Trophoblast cell (in vitro differentiated cells and primary cell): Measurements from ENCODE around the gene TRIM21. TPM values are rescaled to one million over a fixed set of nuclear protein-coding genes. Genes with fewer than 3 reads are reported as not detected.

Experiments
- DNase-seq, 2 donors: peaks; one replicate each; pipeline ENCODE4 v3.0.0-alpha.2; 2016
- H2AFZ ChIP-seq: 2 replicates; pipeline ENCODE4 v1.6.1; 2013; ENCODE audit warnings: low read length, moderate library complexity, mild to moderate bottlenecking; ENCODE audit not compliant: insufficient read depth, poor library complexity
- H2AK5ac ChIP-seq: 2 replicates; pipeline ENCODE4 v1.6.1; 2013; ENCODE audit warnings: mild to moderate bottlenecking, low read length
- H2BK120ac ChIP-seq: 2 replicates; pipeline ENCODE4 v1.6.1; 2013; ENCODE audit warnings: low read length, mild to moderate bottlenecking, moderate library complexity; ENCODE audit not compliant: insufficient read depth, poor library complexity
- H2BK12ac ChIP-seq: 2 replicates; pipeline ENCODE4 v1.6.1; 2013; ENCODE audit warnings: mild to moderate bottlenecking, low read length, moderate library complexity
- H2BK5ac ChIP-seq: 2 replicates; pipeline ENCODE4 v1.6.1; 2013; ENCODE audit warnings: low read length, low read depth, moderate library complexity, mild to moderate bottlenecking; ENCODE audit not compliant: poor library complexity
- H3K14ac ChIP-seq: 2 replicates; pipeline ENCODE4 v1.6.1; 2013; ENCODE audit warnings: mild to moderate bottlenecking, low read length
- H3K18ac ChIP-seq: 2 replicates; pipeline ENCODE4 v1.6.1; 2013; ENCODE audit warnings: mild to moderate bottlenecking, low read length
- H3K23ac ChIP-seq: 2 replicates; pipeline ENCODE4 v1.6.1; 2013; ENCODE audit warnings: low read length
- H3K27ac ChIP-seq: 2 replicates; pipeline ENCODE4 v1.5.1; 2013; ENCODE audit warnings: low read depth, mild to moderate bottlenecking, inconsistent platforms, low read length, moderate library complexity
- H3K27me3 ChIP-seq: 2 replicates; pipeline ENCODE4 v1.6.1; 2013; ENCODE audit warnings: inconsistent platforms, mild to moderate bottlenecking, low read length, moderate library complexity; ENCODE audit not compliant: insufficient read depth
- H3K36me3 ChIP-seq, 2 experiments: 1 replicate in 1 of 2; 2 replicates in 1 of 2; pipeline ENCODE4 v1.6.1; 2013; ENCODE audit warnings: low read length in 2 of 2, mild to moderate bottlenecking in 2 of 2, moderate library complexity in 1 of 2; ENCODE audit not compliant: insufficient read depth in 2 of 2, control insufficient read depth in 1 of 2
- H3K4ac ChIP-seq: 2 replicates; pipeline ENCODE4 v1.6.1; 2013; ENCODE audit warnings: low read depth, mild to moderate bottlenecking, low read length, moderate library complexity
- H3K4me1 ChIP-seq, 2 experiments: 1 replicate in 1 of 2; 2 replicates in 1 of 2; pipeline ENCODE4 v1.6.1; 2013; ENCODE audit warnings: low read length in 2 of 2, mild to moderate bottlenecking in 2 of 2, moderate library complexity in 1 of 2; ENCODE audit not compliant: insufficient read depth in 2 of 2, control insufficient read depth in 1 of 2
- H3K4me2 ChIP-seq: 2 replicates; pipeline ENCODE4 v1.6.1; 2013; ENCODE audit warnings: inconsistent platforms, mild to moderate bottlenecking, low read length, moderate library complexity
- H3K4me3 ChIP-seq: 2 replicates; pipeline ENCODE4 v1.5.1; 2013; ENCODE audit warnings: mild to moderate bottlenecking, low read depth, low read length, inconsistent platforms
- H3K79me1 ChIP-seq: one replicate; pipeline ENCODE4 v1.6.1; 2013; ENCODE audit warnings: low read length
- H3K79me2 ChIP-seq: 2 replicates; pipeline ENCODE4 v1.6.1; 2013; ENCODE audit warnings: low read length, mild to moderate bottlenecking; ENCODE audit not compliant: control insufficient read depth, insufficient read depth, poor library complexity
- H3K9ac ChIP-seq: 2 replicates; pipeline ENCODE4 v1.6.1; 2013; ENCODE audit warnings: mild to moderate bottlenecking, low read length
- H3K9me3 ChIP-seq: 2 replicates; pipeline ENCODE4 v1.6.1; 2013; ENCODE audit warnings: low read depth, mild to moderate bottlenecking, control low read depth, inconsistent platforms, low read length; ENCODE audit not compliant: insufficient read depth
- H4K12ac ChIP-seq: 2 replicates; pipeline ENCODE4 v1.6.1; 2013; ENCODE audit warnings: low read depth, mild to moderate bottlenecking, low read length, moderate library complexity
- H4K8ac ChIP-seq: 2 replicates; pipeline ENCODE4 v1.6.1; 2013; ENCODE audit warnings: low read depth, mild to moderate bottlenecking, low read length, moderate library complexity
- H4K91ac ChIP-seq: one replicate; pipeline ENCODE4 v1.6.1; 2013; ENCODE audit warnings: low read depth, mild to moderate bottlenecking, low read length, moderate library complexity
- WGBS: extraction: QIAGEN DNeasy Blood & Tissue Kit; methylation state at CpG from one replicate; pipeline ENCODE4 v1.1.7; 2013; ENCODE audit warnings: missing lambda C conversion rate; ENCODE audit not compliant: insufficient read length, insufficient coverage; ENCODE audit errors: extremely low coverage; 5-methylcytosine and 5-hydroxymethylcytosine counted together
- polyA plus RNA-seq: library from polyadenylated mRNA; stranded (reverse); fragments of 200-250 nt; gene quantifications from 2 replicates; pipeline ENCODE4 v1.2.3, GENCODE V29; 2013

Gene TRIM21
- 20.4 and 20.6 TPM in 2 replicates for polyA plus RNA-seq

DNA sequence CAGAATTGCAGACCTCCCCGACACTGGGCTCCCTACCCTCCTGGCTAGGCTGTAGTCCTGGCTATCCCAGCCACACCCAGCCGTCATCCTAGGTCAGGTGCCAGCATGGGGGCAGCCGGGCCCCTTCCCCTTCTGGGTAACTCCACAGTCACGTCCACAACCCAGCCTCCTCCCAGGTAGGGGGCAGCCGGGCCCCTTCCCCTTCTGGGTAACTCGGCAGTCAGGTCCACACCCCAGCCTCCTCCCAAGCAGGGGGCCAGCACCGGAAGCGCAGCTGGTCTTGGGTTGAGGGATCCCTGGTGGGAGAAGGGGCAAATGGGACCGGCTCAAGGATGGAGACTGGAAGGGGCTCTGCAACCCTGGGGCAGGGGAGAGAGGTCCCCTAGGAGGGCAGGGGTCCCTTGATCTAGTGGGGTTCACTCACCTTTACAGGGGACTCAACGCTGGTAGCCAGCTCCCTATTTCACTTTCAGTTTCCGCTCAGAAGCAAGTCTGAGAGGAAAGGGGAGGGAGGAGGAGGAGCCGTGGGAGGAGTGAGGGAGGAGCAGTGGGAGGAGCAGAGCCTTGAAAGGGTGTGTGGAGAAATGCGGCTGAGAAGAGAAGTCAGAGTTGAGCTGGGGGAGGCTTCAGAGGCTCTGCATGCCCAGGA is at the start of gene TRIM21:
TRIM21 (minus strand) TSS at position 494 of the 649 bp plus-strand sequence. CDS start 3,293 bp downstream, outside the sequence.
- Histone ChIP-seq H3K4me3 (peak within 1 kb of the TSS; percentile 79), H2BK5ac (peak within 1 kb of the TSS; percentile 36), H3K4me1 (peaks cover 2 to 7% of the 10 kb centered on the region in 2 experiments), H3K27ac (no peak within 1 kb of the TSS), H4K8ac (peak within 1 kb of the TSS; percentile 99), H2AFZ (peak within 1 kb of the TSS; percentile 99), H3K79me2 (peaks cover 4% of the 10 kb centered on the region), H4K12ac (peak within 1 kb of the TSS; percentile 83), H3K9ac (peak within 1 kb of the TSS; percentile 81), H3K27me3 (no peaks in the 10 kb centered on the region), H3K4ac (peak within 1 kb of the TSS; percentile 65), H3K14ac (peak within 1 kb of the TSS; percentile 86), H3K36me3 (peaks cover 11 to 15% of the 10 kb centered on the region in 2 experiments), H3K18ac (peak within 1 kb of the TSS; percentile 85), H3K9me3 (no peaks in the 10 kb centered on the region), H3K23ac (no peak within 1 kb of the TSS), H3K79me1 (peaks cover 4% of the 10 kb centered on the region), H3K4me2 (peak within 1 kb of the TSS; percentile 84), H4K91ac (peak within 1 kb of the TSS; percentile 91), H2AK5ac (no peak within 1 kb of the TSS), H2BK120ac (peak within 1 kb of the TSS; percentile 49), H2BK12ac (peak within 1 kb of the TSS; percentile 45)
- DNase-seq: peak; percentile 77 to 79
- no CpG with 5 or more reads among the region's 13 CpGs for WGBS

- no peak overlapping the region for H3K4me3 ChIP-seq
- no peak overlapping the region for H2AFZ ChIP-seq
- H3K27me3 ChIP-seq: no peaks in the 10 kb centered on the region
- WGBS: no CpG with 5 or more reads among the region's 3 CpGs
- no peak overlapping the region for H3K14ac ChIP-seq
- no peak overlapping the region for H2BK5ac ChIP-seq
- no peaks in the 10 kb centered on the region for H3K36me3 ChIP-seq
- H3K79me1 ChIP-seq: no peaks in the 10 kb centered on the region
- H3K27ac ChIP-seq: no peak overlapping the region
- no peak overlapping the region for H4K12ac ChIP-seq
- H2AK5ac ChIP-seq: no peak overlapping the region
- no peak overlapping the region for H3K18ac ChIP-seq
- H3K9ac ChIP-seq: no peak overlapping the region
- H3K4me1 ChIP-seq: no peaks in the 10 kb centered on the region
- no peak for DNase-seq
- H2BK12ac ChIP-seq: no peak overlapping the region
- no peak overlapping the region for H4K91ac ChIP-seq
- no peak overlapping the region for H2BK120ac ChIP-seq
- no peak overlapping the region for H3K4me2 ChIP-seq
- no peak overlapping the region for H3K4ac ChIP-seq
- H3K9me3 ChIP-seq: no peaks in the 10 kb centered on the region
- no peak overlapping the region for H4K8ac ChIP-seq
- no peaks in the 10 kb centered on the region for H3K79me2 ChIP-seq
- no peak overlapping the region for H3K23ac ChIP-seq
Measured at GRCh38 chr11:4441515-4441914, 48.0 kb upstream of the TRIM21 start.

DNA sequence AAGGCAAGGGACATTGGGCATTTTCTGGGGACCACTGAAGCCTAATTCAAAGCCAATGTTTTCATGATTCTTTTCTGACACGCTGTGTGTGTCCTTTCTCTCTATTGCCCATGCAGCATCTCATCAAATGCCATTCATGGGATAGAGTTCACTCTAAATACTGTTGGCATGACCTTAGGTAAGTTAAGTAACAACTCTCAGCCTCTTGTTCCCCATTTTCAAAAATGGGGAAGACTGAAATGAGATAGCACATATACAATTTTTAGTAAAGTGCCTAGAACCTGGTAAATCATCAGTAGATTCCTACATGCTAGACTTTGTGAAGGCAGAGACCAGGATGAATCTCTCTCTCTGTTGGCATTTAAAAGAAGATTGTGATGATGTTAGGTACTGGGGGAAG is 42.9 kb upstream of the TRIM21 start:
- Histone ChIP-seq H2BK120ac (no peak overlapping the region), H3K27ac (no peak overlapping the region), H2BK5ac (no peak overlapping the region), H2AK5ac (no peak overlapping the region), H3K4me1 (no peaks in the 10 kb centered on the region), H3K9ac (no peak overlapping the region), H3K79me2 (no peaks in the 10 kb centered on the region), H4K8ac (no peak overlapping the region), H3K18ac (no peak overlapping the region), H3K9me3 (peaks cover 3% of the 10 kb centered on the region), H3K4ac (no peak overlapping the region), H4K91ac (no peak overlapping the region), H3K4me2 (no peak overlapping the region), H3K23ac (no peak overlapping the region), H3K4me3 (no peak overlapping the region), H4K12ac (no peak overlapping the region), H3K79me1 (no peaks in the 10 kb centered on the region), H3K27me3 (no peaks in the 10 kb centered on the region), H3K36me3 (no peaks in the 10 kb centered on the region), H2BK12ac (no peak overlapping the region), H3K14ac (no peak overlapping the region), H2AFZ (no peak overlapping the region)
- no peak for DNase-seq
- WGBS: no CpG with 5 or more reads among the region's 1 CpG

DNA sequence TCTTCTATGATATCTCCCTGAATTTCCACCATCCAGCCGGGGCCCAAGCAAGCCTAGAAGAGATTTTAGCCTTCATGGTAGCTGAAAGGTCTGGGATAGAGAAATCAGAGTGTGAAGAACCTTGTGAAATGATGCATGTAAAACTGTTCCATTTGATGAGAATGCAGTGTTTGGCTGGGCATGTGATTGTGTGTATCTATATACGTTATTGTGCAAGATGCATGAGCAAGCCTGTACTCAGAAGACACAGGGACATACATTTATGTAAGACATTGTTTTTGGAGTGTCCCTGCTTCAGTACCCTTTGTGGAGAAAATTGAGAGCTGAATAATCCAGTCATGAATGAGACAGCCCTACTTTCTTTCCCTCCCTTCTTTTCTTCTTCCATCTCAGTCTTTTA is 40.4 kb upstream of the TRIM21 start:
- Histone ChIP-seq H3K27ac (no peak overlapping the region), H2BK5ac (no peak overlapping the region), H2AK5ac (no peak overlapping the region), H3K4me3 (no peak overlapping the region), H3K9ac (no peak overlapping the region), H3K4ac (no peak overlapping the region), H3K79me1 (no peaks in the 10 kb centered on the region), H2AFZ (no peak overlapping the region), H3K9me3 (peaks cover 4% of the 10 kb centered on the region), H4K91ac (no peak overlapping the region), H3K18ac (no peak overlapping the region), H2BK120ac (no peak overlapping the region), H3K14ac (no peak overlapping the region), H3K36me3 (no peaks in the 10 kb centered on the region), H3K79me2 (no peaks in the 10 kb centered on the region), H3K23ac (no peak overlapping the region), H3K27me3 (no peaks in the 10 kb centered on the region), H4K8ac (no peak overlapping the region), H4K12ac (no peak overlapping the region), H3K4me2 (no peak overlapping the region), H2BK12ac (no peak overlapping the region), H3K4me1 (no peaks in the 10 kb centered on the region)
- no CpG with 5 or more reads among the region's 2 CpGs for WGBS
- DNase-seq: no peak
